Measurements from ENCODE around the gene COL5A1.
"Not testable (repeated sequence)": the region's sequence is repeated elsewhere in the genome, so short reads cannot be mapped to it uniquely, and the experiment has no call there.

COL5A1 gene

GRCh38 chr9:134712926-134713325, 71.3 kb downstream of the COL5A1 start:
- no peak for DNase-seq

GRCh38 chr9:134715536-134715935, 73.9 kb downstream of the COL5A1 start:
- DNase-seq: not testable (repeated sequence)

GRCh38 chr9:134716067-134716466, 74.5 kb downstream of the COL5A1 start:
- DNase-seq: no peak

GRCh38 chr9:134717056-134717455, 75.5 kb downstream of the COL5A1 start:
- DNase-seq: no peak

GRCh38 chr9:134717924-134718645, 76.5 kb downstream of the COL5A1 start:
- DNase-seq: no peak

- no peak for DNase-seq
Measured at GRCh38 chr9:134719331-134719730, 77.7 kb downstream of the COL5A1 start.

- no peak for DNase-seq
Measured at GRCh38 chr9:134720136-134720753, 78.6 kb downstream of the COL5A1 start.

GRCh38 chr9:134720796-134721195, 79.2 kb downstream of the COL5A1 start:
- no peak for DNase-seq

- no peak for DNase-seq
Measured at GRCh38 chr9:134721344-134721743, 79.7 kb downstream of the COL5A1 start.

- DNase-seq: no peak
Measured at GRCh38 chr9:134722120-134722701, 80.6 kb downstream of the COL5A1 start.

GRCh38 chr9:134723037-134723436, 81.4 kb downstream of the COL5A1 start:
- no peak for DNase-seq

GRCh38 chr9:134723491-134724190, 82.0 kb downstream of the COL5A1 start:
- no peak for DNase-seq

GRCh38 chr9:134724202-134724911, 82.8 kb downstream of the COL5A1 start:
- DNase-seq: no peak

GRCh38 chr9:134724912-134725604, 83.5 kb downstream of the COL5A1 start:
- DNase-seq: no peak

GRCh38 chr9:134725605-134725940, 84.0 kb downstream of the COL5A1 start:
- no peak for DNase-seq

- no peak for DNase-seq
Measured at GRCh38 chr9:134726026-134726721, 84.6 kb downstream of the COL5A1 start.

GRCh38 chr9:134726722-134727034, 85.1 kb downstream of the COL5A1 start:
- no peak for DNase-seq

GRCh38 chr9:134728021-134728795, 86.6 kb downstream of the COL5A1 start:
- no peak for DNase-seq

GRCh38 chr9:134728801-134729495, 87.3 kb downstream of the COL5A1 start:
- no peak for DNase-seq

GRCh38 chr9:134730011-134730760, 88.6 kb downstream of the COL5A1 start:
- DNase-seq: no peak
